Sigmoid colon (tissue), 4 donors: ENCODE results near the gene GNAI3.

Experiments
- CTCF ChIP-seq, 4 experiments: fragments of 450-650 bp in 3 of 4; fragments of 200-600 bp in 1 of 4; IDR thresholded peaks; one replicate each; pipeline ENCODE4 v1.5.1; 2016 to 2019; ENCODE audit warnings: antibody characterized with exemption in 4 of 4, mild to moderate bottlenecking in 3 of 4, moderate library complexity in 2 of 4
- EP300 ChIP-seq, 4 donors: sonication (generic); formaldehyde crosslinking; IDR thresholded peaks; one replicate each; pipeline ENCODE4 v1.6.1; 2017; ENCODE audit warnings: antibody characterized with exemption in 4 of 4
- POLR2A ChIP-seq, 2 donors: fragments of 450-650 bp; IDR thresholded peaks; one replicate each; pipeline ENCODE4 v1.6.1; 2016; ENCODE audit warnings: antibody characterized with exemption in 2 of 2, mild to moderate bottlenecking in 2 of 2, moderate library complexity in 2 of 2
- POLR2AphosphoS5 ChIP-seq, 4 donors: sonication (generic); formaldehyde crosslinking; IDR thresholded peaks; one replicate each; pipeline ENCODE4 v1.6.1; 2017; ENCODE audit warnings: antibody characterized with exemption in 4 of 4

- TF ChIP-seq POLR2AphosphoS5 (IDR thresholded peaks at IDR 0.05) (no peak), CTCF (IDR thresholded peaks at IDR 0.05) (no peak), EP300 (IDR thresholded peaks at IDR 0.05) (no peak), POLR2A (IDR thresholded peaks at IDR 0.05) (no peak)
Measured at GRCh38 chr1:109578947-109579443, 30.6 kb downstream of the GNAI3 start.
